NCI-H2171 (cell line): ENCODE measurements around the gene PTGES2.
"Not testable (repeated sequence)": the region's sequence is repeated elsewhere in the genome, so short reads cannot be mapped to it uniquely, and the experiment has no call there.

Experiments used
- DNase-seq: peaks from one replicate; lab custom pipeline; 2025; lab: John Stamatoyannopoulos, UW

Gene PTGES2

GRCh38 chr9:128136816-128137793 lies 9.6 kb upstream of the PTGES2 start:
- no peak for DNase-seq

GRCh38 chr9:128135561-128135960 lies 8.0 kb upstream of the PTGES2 start:
- peak; percentile 69 for DNase-seq

DNA sequence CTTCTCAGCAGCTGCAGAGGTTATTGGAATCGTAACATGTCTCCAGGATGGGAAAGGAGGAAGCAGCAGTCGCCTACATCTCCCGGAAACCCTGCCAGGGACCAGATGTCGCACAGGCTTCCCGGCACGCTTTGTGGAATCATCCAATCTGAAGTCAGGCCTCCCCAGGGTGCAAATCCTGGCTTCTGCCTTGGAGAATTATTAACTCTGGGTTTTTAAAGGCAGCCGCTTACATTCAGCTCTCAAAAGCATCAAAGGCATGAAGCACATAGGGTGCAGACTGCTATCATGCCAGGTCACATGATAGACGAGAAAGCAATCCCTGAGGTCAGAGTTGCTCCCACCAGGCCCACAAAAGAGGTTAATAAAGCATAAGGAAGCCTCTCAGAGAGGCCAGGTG lies 4.6 kb upstream of the PTGES2 start:
- DNase-seq, result peak; percentile 84

GRCh38 chr9:128131346-128131745 lies 3.8 kb upstream of the PTGES2 start:
- not testable (repeated sequence) for DNase-seq

DNA sequence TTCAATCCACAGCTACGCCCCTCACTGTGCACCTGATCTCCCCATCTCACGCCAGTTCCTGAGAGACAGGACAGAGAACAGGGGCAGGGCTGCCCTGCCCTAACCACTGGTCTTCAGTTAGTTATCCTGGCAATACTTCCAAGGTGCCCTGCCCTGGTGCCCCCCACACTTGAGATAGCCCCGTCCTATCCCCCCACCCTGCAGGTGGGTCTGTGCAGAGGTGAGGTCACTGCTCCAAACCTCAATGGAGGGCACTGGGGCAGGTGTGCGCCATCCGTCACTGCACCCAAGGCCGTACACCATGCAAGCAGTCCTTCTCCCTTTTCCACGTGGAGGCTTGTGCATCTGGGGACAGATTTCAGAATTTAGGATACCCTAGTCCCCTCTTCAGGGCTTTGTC lies 3.1 kb upstream of the PTGES2 start:
- DNase-seq, result not testable (repeated sequence)

DNA sequence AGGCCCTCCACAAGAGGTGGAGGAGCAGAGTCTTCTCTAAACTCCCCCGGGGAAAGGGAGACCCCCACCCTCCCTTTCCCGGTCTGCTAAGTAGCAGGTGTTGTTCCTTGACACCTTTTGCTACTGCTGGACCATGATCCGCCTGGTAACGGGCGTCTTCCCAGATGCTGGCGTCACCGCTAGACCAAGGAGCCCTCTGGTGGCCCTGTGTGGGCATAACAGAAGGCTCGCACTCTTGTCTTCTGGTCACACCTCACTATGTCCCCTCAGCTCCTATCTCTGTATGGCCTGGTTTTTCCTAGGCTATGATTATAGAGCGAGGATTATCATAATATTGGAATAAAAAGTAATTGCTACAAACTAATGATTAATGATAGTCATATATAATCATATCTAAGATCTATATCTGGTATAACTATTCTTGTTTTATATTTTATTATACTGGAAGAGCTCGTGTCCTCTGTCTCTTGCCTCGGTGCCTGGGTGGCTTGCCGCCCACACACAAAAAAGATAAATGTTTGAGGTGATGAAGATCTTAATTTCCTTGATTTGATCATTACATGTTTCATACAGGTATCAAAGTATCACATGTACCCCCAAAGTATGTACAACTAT lies 2.6 kb upstream of the PTGES2 start:
- not testable (repeated sequence) for DNase-seq

GRCh38 chr9:128128836-128129590 lies 1.5 kb upstream of the PTGES2 start:
- DNase-seq, result no peak

- peak; percentile 96 for DNase-seq
Observed at GRCh38 chr9:128127990-128128835, 684 bp upstream of the PTGES2 start.

DNA sequence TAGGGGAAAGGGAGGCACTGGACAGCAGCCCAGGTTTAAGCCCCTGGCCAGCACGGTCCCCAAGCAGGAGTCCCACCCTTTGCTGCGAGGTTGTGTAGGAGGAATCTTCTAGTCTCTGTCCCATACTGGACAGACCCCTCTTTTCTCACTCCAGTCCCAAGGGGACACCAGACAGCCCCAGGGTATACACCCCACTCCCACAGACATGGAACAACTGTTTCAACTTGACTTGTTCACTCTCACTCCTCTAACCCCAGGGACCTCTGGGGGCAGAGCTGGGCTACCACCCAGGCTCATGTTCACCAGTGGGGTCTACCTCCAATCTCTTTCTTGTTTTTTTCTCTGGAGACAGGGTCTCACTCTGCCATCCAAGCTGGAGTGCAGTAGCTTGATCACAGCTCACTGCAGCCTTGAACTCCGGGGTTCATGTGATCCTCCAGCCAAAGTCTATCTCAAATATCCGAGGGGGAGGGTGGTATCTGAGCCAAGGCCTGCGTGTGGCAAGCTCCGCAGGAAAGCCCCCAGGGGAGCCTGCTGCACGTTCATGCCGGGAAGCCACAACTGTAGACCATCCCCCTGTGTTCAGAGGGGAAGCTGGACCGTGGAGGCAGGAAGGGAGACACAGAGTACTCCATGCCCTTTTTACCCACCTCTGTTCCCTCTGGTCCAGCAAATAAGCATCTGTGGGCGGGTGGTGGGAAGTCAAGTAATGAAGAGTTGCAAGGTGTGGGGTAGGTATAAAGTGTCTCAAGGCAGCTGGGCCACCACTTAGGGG lies 1.8 kb downstream of the PTGES2 start:
- no peak for DNase-seq

GRCh38 chr9:128124873-128125579 lies 2.5 kb downstream of the PTGES2 start:
- DNase-seq, result peak; percentile 31

DNA sequence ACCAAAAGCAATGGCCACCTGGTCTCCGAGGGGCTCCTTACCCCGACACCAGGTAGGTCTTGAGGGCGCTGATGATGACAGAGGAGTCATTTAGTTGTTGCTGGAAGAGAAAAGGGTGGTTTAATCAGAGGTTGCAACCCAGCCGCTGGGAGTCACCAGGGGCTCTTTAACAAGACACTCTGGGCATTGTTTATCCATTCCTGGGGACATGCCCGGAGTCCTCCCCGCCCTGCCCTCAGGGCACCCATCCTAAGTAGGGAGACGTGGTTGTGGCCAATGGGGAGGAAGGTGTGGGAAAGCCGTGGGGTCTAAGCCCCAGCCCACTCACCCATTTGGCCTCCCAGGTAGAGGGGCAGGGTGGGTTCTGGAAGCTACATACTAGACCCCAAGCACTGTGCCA lies 3.1 kb downstream of the PTGES2 start:
- DNase-seq, result no peak

DNA sequence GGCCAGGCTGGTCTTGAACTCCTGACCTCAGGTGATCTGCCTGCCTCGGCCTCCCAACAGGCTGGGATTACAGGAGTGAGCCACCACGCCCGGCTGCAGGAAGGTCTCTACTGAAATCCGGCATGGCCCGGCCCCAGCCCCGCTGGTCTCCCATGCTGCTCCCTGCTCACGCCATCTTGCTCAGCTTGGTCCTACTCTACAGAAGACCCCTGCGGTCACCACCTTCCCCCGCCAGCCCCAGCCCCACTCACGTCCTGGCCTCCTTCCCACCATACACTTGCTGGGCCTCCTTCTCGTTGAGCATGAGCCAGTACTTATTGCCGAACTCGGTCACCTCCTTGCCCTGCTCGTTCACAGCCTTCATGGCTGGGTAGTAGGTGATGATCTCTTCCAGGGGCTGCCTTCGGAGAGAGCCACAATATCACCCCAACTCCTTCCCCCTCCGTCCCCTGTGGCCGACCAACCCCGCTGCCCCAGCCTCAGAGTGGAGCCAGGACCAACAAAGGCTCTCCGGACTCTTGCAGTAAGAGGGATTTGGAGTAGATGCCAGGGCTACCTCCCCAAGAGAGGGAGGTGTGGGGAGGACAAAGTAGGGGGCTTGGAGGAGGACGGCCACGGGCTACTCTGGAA lies 4.0 kb downstream of the PTGES2 start:
- no peak for DNase-seq

- DNase-seq, result no peak
Observed at GRCh38 chr9:128122809-128123175, 4.7 kb downstream of the PTGES2 start.

DNA sequence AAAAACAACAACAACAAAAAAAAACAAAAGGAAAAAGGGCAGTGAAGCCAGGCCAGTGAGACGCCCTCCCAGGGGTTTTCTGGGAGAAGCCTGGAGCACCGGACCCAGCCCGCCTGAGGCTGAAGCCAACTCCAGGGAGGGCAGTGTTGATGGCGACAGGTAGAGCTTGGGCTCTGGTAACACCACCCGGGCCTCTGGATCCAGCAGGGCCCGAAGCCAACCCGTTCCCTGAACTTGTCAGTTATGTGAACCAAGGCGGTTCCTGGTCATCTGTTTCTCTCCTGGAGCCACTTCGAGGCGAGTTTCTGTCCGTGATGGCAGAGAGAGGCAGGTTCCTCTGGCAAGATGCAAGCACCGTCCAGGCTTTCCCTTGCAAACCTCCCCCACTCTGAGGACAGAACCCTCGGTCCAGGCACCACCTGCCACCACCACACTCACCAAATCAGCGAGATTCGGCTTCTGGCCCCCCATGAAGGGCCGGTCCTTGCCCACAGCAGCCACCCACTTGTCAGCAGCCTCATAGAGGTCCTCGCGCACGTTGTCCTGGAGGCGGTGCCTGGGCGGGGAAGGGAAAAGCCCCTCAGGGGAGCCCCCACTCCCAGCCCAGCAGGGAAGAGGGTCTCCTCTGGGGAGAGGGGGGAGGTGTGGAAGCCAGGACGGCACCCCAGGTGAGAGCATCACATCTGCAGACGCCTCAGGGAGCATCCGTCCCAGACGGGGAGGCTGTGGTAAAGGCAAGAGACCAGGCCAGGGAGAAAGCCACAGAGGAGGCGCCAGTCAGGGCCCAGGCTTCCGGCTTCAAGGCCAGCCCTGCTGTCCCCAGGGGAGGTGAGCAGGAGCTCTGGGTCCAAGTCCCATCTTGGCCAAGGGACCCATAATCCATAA lies 5.4 kb downstream of the PTGES2 start:
- no peak for DNase-seq

- DNase-seq, result no peak
Observed at GRCh38 chr9:128121466-128121810, 6.1 kb downstream of the PTGES2 start.

DNA sequence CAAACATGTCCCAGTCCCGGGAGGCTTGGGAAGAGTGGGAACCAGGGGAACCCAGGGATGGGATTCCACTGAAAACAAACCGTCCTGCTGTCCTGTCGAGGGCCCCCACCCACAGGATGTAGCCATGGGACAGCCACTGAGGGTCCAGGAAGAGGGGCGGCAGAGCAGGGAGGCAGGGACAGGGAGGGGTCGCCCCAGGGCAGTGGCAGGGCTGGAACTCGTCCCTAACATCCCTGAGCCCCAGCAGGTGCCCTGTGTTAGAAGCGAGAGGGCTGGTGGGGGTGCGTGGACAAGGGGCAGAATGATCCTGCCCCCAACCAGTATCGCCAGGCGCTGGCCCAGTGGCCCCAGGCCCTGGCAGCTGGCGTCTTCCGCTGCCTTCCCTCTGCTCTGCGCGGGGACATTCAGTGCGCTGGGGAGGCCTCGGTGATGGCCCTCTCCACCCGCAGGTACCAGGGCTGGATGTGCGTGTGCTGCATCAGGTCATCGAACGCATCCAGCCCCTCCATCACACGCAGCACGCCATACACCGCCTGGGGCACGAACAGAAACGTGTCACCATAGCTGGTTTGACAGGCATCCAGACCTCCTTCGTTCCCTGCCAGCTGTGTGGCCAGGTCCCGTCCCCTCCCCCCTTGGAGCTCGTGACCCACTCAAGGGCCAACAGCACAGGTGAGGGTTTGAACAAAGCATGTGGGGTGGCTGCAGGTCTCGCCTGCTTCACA lies 6.6 kb downstream of the PTGES2 start:
- DNase-seq, result no peak

DNA sequence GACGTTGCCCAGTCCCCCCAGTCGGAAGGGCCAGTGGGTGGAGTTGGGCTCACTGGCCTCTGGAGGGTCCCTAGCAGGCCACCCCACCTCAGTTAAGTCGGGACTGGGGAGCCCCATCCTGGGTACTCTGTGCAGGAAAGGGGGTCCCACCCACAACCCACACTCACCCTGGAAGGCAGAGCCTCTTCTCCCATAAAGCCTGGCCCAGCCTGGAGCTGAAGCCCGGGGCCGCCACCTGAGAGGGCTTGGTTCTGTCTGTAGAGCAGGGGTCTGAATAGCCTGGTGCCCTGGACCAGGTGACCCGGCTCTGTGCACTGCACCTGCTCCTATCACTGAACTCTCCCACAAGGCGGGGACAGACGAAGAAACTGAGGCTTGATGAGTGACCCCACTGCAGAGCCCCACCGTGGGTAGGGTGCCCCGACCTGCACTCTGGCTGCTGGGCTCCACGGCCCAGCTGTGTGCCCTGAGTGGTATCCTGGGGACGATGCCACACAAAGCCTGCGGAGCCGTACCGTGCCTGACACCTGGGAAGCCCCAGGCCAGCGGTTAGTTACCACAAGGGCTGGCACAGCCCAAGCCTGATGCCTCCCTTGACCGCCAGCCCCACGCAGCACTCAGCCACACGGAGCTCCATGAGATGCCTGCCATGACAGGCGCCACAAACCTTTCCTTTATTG lies 7.3 kb downstream of the PTGES2 start:
- DNase-seq, result no peak
